HepG2 (cell line): Measurements from ENCODE around the gene PRSS8. TPM values are rescaled to one million over a fixed set of nuclear protein-coding genes. Genes with fewer than 3 reads are reported as not detected.
A peak's percentile ranks its signal among the peaks of the same experiment; 100 is the strongest.

Source experiments
- ELF3 ChIP-seq: IDR thresholded peaks from 2 replicates; pipeline ENCODE4 v1.6.1; 2016; ENCODE audit warnings: missing genetic modification reagents, missing compliant biosample characterization
- POLR2AphosphoS5 ChIP-seq: IDR thresholded peaks from 2 replicates; pipeline ENCODE4 v1.6.1; 2012; ENCODE audit warnings: low read depth, low read length
- SETDB1 ChIP-seq: sonication (generic); formaldehyde crosslinking; IDR thresholded peaks from 2 replicates; pipeline ENCODE4 v1.5.1; 2020; ENCODE audit warnings: missing genetic modification reagents, mild to moderate bottlenecking, borderline replicate concordance
- SRSF4 ChIP-seq: fragments of 200-400 bp; formaldehyde crosslinking; IDR thresholded peaks from one replicate; pipeline ENCODE4 v1.6.1; 2018; ENCODE audit warnings: mild to moderate bottlenecking, low read depth, low read length, moderate library complexity; ENCODE audit not compliant: poor library complexity, severe bottlenecking
- TP53 ChIP-seq: sonication (generic); formaldehyde crosslinking; conservative IDR thresholded peaks from 2 replicates; pipeline ENCODE4 v1.4.0; 2020; ENCODE audit warnings: missing genetic modification reagents
- ZBTB37 ChIP-seq: sonication (generic); formaldehyde crosslinking; IDR thresholded peaks from 2 replicates; pipeline ENCODE4 v1.4.0; 2020; ENCODE audit warnings: mild to moderate bottlenecking, missing genetic modification reagents
- ZC3H13 ChIP-seq: sonication (generic); formaldehyde crosslinking; IDR thresholded peaks from 2 replicates; pipeline ENCODE4 v1.8.1; 2023; ENCODE audit warnings: mild to moderate bottlenecking, missing genetic modification reagents, moderate library complexity
- ZNF414 ChIP-seq: sonication (generic); formaldehyde crosslinking; IDR thresholded peaks from 2 replicates; pipeline ENCODE4 v1.5.0; 2020; ENCODE audit warnings: missing genetic modification reagents
- ZNF644 ChIP-seq: IDR thresholded peaks from 2 replicates; pipeline ENCODE4 v1.6.1; 2016; ENCODE audit warnings: low read depth
- ZSCAN12 ChIP-seq: sonication (generic); formaldehyde crosslinking; IDR thresholded peaks from 2 replicates; pipeline ENCODE4 v1.9.0; 2021; ENCODE audit warnings: mild to moderate bottlenecking, missing genetic modification reagents
- polyA plus RNA-seq, 8 experiments: library from polyadenylated mRNA; depleted of rRNA in 3 of 8; stranded (reverse) in 7 of 8; unstranded in 1 of 8; fragments of >200 nt; fragmentation: Illumina TruSeq in 4 of 8; extraction: Trizol in 4 of 8; gene quantifications; 2 replicates each; pipeline versions ENCODE4 v1.2.1 to v1.2.3, GENCODE V29; 2011 to 2016; ENCODE audit warnings: low read depth in 4 of 8, missing spikeins in 1 of 8, mixed read lengths in 1 of 8; ENCODE audit not compliant: insufficient read depth in 1 of 8
- total RNA-seq, 5 experiments: library from RNA; depleted of rRNA; stranded (reverse); fragments of >200 nt; fragmentation: Illumina TruSeq; extraction: Trizol; gene quantifications; 2 replicates each; pipeline ENCODE4 v1.2.3, GENCODE V29; 2016; ENCODE audit warnings: low read depth in 1 of 5
- TF ChIP-seq, protein P1 (sequence below), 2 experiments: sonication (generic) in 1 of 2; formaldehyde crosslinking in 1 of 2; IDR thresholded peaks; 2 replicates each; pipeline versions ENCODE4 v1.4.0 to v1.6.1; 2016 to 2020; ENCODE audit warnings: borderline replicate concordance in 1 of 2, low read depth in 1 of 2, mild to moderate bottlenecking in 1 of 2, missing genetic modification reagents in 1 of 2
- TF ChIP-seq, protein P2 (sequence below): sonication (generic); formaldehyde crosslinking; IDR thresholded peaks from 2 replicates; pipeline ENCODE4 v1.4.0; 2020; ENCODE audit warnings: missing genetic modification reagents
- TF ChIP-seq, protein P3 (sequence below): sonication (generic); formaldehyde crosslinking; IDR thresholded peaks from 2 replicates; pipeline ENCODE4 v1.5.0; 2020; ENCODE audit warnings: mild to moderate bottlenecking, missing genetic modification reagents

Gene PRSS8
- total and polyA plus RNA-seq, 2 of the 13 experiments (the other 11 are each of a cell fraction or from before 2014, with no cell fraction given), result 2.6 to 7.2 TPM

- TF ChIP-seq, protein P1, sequence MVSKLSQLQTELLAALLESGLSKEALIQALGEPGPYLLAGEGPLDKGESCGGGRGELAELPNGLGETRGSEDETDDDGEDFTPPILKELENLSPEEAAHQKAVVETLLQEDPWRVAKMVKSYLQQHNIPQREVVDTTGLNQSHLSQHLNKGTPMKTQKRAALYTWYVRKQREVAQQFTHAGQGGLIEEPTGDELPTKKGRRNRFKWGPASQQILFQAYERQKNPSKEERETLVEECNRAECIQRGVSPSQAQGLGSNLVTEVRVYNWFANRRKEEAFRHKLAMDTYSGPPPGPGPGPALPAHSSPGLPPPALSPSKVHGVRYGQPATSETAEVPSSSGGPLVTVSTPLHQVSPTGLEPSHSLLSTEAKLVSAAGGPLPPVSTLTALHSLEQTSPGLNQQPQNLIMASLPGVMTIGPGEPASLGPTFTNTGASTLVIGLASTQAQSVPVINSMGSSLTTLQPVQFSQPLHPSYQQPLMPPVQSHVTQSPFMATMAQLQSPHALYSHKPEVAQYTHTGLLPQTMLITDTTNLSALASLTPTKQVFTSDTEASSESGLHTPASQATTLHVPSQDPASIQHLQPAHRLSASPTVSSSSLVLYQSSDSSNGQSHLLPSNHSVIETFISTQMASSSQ (IDR thresholded peaks at IDR 0.05; ENCODE audit: low read depth), result no peak
- TF ChIP-seq, protein P1 (CRISPR knock-in tag; IDR thresholded peaks at IDR 0.05; ENCODE audit: borderline replicate concordance), result no peak
- no peak for TF ChIP-seq SETDB1 (CRISPR knock-in tag)
- TF ChIP-seq ELF3 (CRISPR knock-in tag), result 0 out of 2 replicates have a peak, but pooled peaks have one; percentile 4
- no peak for TF ChIP-seq ZC3H13
- TF ChIP-seq POLR2AphosphoS5, result no peak
- TF ChIP-seq, protein P2, sequence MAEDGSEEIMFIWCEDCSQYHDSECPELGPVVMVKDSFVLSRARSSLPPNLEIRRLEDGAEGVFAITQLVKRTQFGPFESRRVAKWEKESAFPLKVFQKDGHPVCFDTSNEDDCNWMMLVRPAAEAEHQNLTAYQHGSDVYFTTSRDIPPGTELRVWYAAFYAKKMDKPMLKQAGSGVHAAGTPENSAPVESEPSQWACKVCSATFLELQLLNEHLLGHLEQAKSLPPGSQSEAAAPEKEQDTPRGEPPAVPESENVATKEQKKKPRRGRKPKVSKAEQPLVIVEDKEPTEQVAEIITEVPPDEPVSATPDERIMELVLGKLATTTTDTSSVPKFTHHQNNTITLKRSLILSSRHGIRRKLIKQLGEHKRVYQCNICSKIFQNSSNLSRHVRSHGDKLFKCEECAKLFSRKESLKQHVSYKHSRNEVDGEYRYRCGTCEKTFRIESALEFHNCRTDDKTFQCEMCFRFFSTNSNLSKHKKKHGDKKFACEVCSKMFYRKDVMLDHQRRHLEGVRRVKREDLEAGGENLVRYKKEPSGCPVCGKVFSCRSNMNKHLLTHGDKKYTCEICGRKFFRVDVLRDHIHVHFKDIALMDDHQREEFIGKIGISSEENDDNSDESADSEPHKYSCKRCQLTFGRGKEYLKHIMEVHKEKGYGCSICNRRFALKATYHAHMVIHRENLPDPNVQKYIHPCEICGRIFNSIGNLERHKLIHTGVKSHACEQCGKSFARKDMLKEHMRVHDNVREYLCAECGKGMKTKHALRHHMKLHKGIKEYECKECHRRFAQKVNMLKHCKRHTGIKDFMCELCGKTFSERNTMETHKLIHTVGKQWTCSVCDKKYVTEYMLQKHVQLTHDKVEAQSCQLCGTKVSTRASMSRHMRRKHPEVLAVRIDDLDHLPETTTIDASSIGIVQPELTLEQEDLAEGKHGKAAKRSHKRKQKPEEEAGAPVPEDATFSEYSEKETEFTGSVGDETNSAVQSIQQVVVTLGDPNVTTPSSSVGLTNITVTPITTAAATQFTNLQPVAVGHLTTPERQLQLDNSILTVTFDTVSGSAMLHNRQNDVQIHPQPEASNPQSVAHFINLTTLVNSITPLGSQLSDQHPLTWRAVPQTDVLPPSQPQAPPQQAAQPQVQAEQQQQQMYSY (CRISPR knock-in tag), result no peak
- TF ChIP-seq ZBTB37, result no peak
- no peak for TF ChIP-seq ZSCAN12
- TF ChIP-seq ZNF414, result 0 out of 2 replicates have a peak, but pooled peaks have one; percentile 2
- TF ChIP-seq ZNF644, result no peak
- no peak for TF ChIP-seq SRSF4
- TF ChIP-seq TP53, result no peak
- TF ChIP-seq, protein P3, sequence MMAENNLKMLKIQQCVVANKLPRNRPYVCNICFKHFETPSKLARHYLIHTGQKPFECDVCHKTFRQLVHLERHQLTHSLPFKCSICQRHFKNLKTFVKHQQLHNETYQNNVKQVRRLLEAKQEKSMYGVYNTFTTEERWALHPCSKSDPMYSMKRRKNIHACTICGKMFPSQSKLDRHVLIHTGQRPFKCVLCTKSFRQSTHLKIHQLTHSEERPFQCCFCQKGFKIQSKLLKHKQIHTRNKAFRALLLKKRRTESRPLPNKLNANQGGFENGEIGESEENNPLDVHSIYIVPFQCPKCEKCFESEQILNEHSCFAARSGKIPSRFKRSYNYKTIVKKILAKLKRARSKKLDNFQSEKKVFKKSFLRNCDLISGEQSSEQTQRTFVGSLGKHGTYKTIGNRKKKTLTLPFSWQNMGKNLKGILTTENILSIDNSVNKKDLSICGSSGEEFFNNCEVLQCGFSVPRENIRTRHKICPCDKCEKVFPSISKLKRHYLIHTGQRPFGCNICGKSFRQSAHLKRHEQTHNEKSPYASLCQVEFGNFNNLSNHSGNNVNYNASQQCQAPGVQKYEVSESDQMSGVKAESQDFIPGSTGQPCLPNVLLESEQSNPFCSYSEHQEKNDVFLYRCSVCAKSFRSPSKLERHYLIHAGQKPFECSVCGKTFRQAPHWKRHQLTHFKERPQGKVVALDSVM, result peak; percentile 62; the same call in 1 of the 2 replicates
These were observed 647 bp downstream of the PRSS8 start (continued) for GRCh38 chr16:31134625-31135534.
